Coronary artery (tissue), 2 donors: ENCODE results near the gene MMP11.
A peak's percentile ranks its signal among the peaks of the same experiment; 100 is the strongest.

Source experiments
- DNase-seq: peaks from one replicate; pipeline ENCODE4 v3.0.0-alpha.2; 2017; ENCODE audit warnings: low spot score
- H3K27ac ChIP-seq, 2 donors: fragments of 200-600 bp; sonication (generic); one replicate each; pipeline ENCODE4 v1.5.1; 2016 to 2019
- H3K4me3 ChIP-seq: fragments of 200-600 bp; sonication (generic); 2 replicates; pipeline ENCODE4 v1.5.1; 2016; ENCODE audit warnings: mild to moderate bottlenecking, moderate library complexity
- TF ChIP-seq, protein P1 (sequence below): fragments of 200-600 bp; sonication (generic); IDR thresholded peaks from one replicate; pipeline ENCODE4 v1.5.1; 2019; ENCODE audit warnings: antibody characterized with exemption

Gene MMP11

DNA sequence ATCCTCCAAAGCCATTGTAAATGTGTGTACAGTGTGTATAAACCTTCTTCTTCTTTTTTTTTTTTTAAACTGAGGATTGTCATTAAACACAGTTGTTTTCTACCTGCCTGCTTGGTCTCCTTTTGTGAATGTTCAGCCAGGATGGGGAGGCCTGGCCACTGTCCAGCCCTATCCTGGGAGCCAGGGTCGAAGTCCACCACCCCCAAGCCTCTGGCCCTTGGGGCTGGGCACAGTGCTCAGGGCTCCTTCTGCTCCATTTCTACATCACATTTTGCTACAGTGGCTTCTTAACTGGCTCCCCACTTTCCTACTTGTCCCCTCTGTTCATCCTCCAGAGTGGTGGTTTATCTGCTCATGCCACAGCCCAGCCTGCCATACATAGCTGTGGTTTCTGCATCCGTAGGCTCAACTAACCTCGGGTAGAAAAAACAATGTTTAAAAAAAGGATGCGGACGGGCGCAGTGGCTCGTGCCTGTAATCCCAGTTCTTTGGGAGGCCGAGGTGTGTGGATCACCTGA is 11.6 kb downstream of the MMP11 start:
- H3K4me3 ChIP-seq, result no peak overlapping the region
- H3K27ac ChIP-seq, result no peak overlapping the region
- DNase-seq, result no peak
- TF ChIP-seq, protein P1, sequence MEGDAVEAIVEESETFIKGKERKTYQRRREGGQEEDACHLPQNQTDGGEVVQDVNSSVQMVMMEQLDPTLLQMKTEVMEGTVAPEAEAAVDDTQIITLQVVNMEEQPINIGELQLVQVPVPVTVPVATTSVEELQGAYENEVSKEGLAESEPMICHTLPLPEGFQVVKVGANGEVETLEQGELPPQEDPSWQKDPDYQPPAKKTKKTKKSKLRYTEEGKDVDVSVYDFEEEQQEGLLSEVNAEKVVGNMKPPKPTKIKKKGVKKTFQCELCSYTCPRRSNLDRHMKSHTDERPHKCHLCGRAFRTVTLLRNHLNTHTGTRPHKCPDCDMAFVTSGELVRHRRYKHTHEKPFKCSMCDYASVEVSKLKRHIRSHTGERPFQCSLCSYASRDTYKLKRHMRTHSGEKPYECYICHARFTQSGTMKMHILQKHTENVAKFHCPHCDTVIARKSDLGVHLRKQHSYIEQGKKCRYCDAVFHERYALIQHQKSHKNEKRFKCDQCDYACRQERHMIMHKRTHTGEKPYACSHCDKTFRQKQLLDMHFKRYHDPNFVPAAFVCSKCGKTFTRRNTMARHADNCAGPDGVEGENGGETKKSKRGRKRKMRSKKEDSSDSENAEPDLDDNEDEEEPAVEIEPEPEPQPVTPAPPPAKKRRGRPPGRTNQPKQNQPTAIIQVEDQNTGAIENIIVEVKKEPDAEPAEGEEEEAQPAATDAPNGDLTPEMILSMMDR, result no peak

DNA sequence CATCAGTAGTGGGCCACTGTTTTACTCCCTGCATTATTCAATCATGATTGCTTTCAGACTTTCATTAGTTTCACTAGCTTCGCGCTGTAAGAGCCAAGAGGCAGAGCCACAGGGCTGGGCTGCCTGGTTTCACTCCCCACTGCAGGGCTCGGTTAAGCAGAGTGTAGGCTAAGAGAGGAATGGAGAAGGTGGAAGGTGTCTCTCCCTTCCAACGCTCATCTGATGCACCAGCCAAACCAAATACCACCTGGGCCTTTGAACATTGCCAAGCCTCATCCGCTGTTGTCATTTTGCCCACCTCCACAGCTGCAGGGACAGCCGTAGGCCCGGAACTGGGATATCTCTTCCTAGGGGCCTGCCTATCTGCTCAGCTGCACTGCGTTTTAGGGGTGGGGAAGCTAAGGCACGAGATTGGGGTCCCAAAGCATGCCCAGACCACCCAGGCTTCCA is 13.6 kb downstream of the MMP11 start:
- TF ChIP-seq, protein P1, result no peak
- Histone ChIP-seq H3K4me3 (peak overlapping the region; percentile 96), H3K27ac (peak overlapping the region; percentile 98 to 100)
- no peak for DNase-seq

DNA sequence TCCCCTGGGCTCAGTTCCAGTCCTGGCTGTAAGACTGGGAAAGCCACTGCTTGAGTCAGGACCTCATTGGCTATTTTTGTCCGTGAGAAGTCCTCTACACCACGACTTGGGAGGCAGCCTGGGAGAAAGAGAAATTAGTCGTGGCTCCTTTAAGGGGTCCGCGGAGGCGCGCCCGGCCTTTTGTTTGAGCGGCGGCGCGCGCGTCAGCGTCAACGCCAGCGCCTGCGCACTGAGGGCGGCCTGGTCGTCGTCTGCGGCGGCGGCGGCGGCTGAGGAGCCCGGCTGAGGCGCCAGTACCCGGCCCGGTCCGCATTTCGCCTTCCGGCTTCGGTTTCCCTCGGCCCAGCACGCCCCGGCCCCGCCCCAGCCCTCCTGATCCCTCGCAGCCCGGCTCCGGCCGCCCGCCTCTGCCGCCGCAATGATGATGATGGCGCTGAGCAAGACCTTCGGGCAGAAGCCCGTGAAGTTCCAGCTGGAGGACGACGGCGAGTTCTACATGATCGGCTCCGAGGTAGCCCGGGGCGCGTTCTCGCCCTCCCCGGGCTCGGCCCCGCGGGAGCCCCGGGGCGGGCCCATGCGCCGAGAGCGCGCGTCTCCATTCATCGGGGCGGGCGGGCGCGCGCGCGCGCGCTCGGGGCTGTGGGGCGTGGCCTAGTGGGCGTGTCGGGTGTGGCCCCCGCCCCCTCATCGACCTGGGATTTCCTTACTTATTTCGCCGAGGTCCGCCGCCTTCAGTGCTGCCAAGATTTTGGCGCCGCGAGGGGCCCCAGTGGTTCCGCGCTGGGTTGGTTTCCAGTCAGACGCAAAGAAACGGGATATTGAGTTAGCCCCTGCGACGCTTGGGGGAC is 14.3 kb downstream of the MMP11 start, which contains the start of gene SMARCB1:
Gene SMARCB1, plus strand, starts transcription at position 215 of the 848 bp plus-strand sequence. Its CDS starts 204 bp downstream, at position 419.
- H3K27ac ChIP-seq, result peak within 1 kb of the TSS; percentile 98 to 100
- peak within 1 kb of the TSS; percentile 96 for H3K4me3 ChIP-seq
- peak; percentile 94 for DNase-seq
- TF ChIP-seq, protein P1, result no peak

- no peak for DNase-seq
- peak overlapping the region; percentile 96 for H3K4me3 ChIP-seq
- TF ChIP-seq, protein P1, result no peak
- H3K27ac ChIP-seq, result peak overlapping the region; percentile 98 to 100
Measured at GRCh38 chr22:23787600-23787896, 14.9 kb downstream of the MMP11 start.

- DNase-seq, result peak; percentile 68
- Histone ChIP-seq H3K27ac (peak overlapping the region in 1 of 2 donors; percentile 100), H3K4me3 (peak overlapping the region; percentile 96)
- TF ChIP-seq, protein P1, result no peak
Measured at GRCh38 chr22:23787910-23788309, 15.3 kb downstream of the MMP11 start.

DNA sequence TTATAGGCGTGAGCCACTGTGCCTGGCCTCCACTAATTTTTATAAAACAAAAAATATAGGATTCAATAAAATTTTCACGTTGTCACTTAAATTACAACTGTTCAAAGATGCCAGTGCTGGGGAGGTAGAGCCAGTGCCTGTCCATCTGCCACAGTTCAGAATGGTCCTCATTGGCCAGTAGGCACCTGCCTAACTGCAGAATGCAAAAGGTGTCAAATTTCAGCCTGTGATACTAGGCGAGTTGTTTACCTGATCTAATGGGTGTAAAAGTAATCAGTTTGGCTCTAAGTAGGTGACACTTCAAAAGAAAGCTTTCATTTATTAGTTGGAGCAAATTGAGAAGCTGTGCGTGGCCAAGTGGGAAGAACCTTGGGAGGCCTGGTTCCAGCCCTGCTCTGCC is 16.5 kb downstream of the MMP11 start:
- Histone ChIP-seq H3K27ac (no peak overlapping the region), H3K4me3 (no peak overlapping the region)
- DNase-seq, result peak; percentile 41
- TF ChIP-seq, protein P1, result no peak

DNA sequence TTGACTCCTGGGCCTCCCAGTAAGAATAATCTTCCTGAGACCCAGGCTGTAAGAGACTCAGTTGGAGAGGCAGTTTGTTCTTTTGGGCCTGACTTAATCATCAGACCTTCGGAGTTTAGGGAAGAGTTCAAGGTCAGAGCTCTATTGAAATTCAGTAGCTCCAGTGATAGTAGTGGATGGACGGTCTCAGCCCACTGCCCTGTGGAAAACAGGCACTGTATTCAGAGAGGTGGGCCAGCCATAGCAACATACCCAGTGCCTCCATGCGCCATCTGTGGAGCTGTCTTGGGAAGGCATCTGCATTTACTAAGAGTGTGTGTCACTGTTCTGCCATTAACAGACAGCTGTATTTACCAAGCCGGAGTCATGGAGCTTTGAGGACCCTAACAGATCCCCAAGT is 17.0 kb downstream of the MMP11 start:
- DNase-seq, result peak; percentile 55
- H3K27ac ChIP-seq, result no peak overlapping the region
- H3K4me3 ChIP-seq, result no peak overlapping the region
- TF ChIP-seq, protein P1, result no peak
